ENCODE measurements around the gene SSH2. TPM values are rescaled to one million over a fixed set of nuclear protein-coding genes. Genes with fewer than 3 reads are reported as not detected.
"Not testable (repeated sequence)": the region's sequence is repeated elsewhere in the genome, so short reads cannot be mapped to it uniquely, and the experiment has no call there.

Gene SSH2
- total and polyA plus RNA-seq, 7 experiments from 2014 or later: 33.9 to 109 (median 76.2) TPM

GRCh38 chr17:29948448-29949215 is 18.6 kb upstream of the SSH2 start:
- peak; percentile 62 for ATAC-seq
- CTCF ChIA-PET: no interaction called here

GRCh38 chr17:29945281-29945680 is 15.3 kb upstream of the SSH2 start:
- ATAC-seq: no peak

More at GRCh38 chr17:29948448-29949215, 18.6 kb upstream of the SSH2 start:
- no peak overlapping the region for H3K27ac Mint-ChIP-seq
- H3K4me1 Mint-ChIP-seq: peaks cover 0 to 9% (median 8%) of the 10 kb centered on the region in 7 donors
- POLR2A ChIA-PET: no interaction called here
- H3K27me3 Mint-ChIP-seq: peaks cover 0 to 3% (median 0%) of the 10 kb centered on the region in 5 donors
- Histone ChIP-seq H3K27ac (ENCODE audit: low read depth, low read length) (no peak overlapping the region), H3K4me1 (ENCODE audit: control insufficient read depth in 2 of 2, insufficient read depth in 2 of 2, low read length in 2 of 2) (no peaks in the 10 kb centered on the region), H3K9me3 (ENCODE audit: control insufficient read depth in 2 of 3, low read length in 3 of 3) (no peaks in the 10 kb centered on the region), H3K4me3 (ENCODE audit: low read length) (no peak overlapping the region), H3K27me3 (ENCODE audit: control insufficient read depth in 2 of 2, insufficient read depth in 2 of 2, low read length in 2 of 2) (no peaks in the 10 kb centered on the region), H3K36me3 (ENCODE audit: control insufficient read depth in 2 of 3, insufficient read depth in 3 of 3, low read length in 3 of 3) (no peaks in the 10 kb centered on the region)
- intact Hi-C loops (cut with micrococcal nuclease): no loop called here
- DNase-seq: no peak
- peaks cover 0 to 12% (median 6%) of the 10 kb centered on the region in 11 donors for H3K9me3 Mint-ChIP-seq
- no peak overlapping the region for H3K4me3 Mint-ChIP-seq
- peaks cover 3 to 9% (median 4%) of the 10 kb centered on the region in 5 donors for H3K36me3 Mint-ChIP-seq

GRCh38 chr17:29941334-29941733 is 11.3 kb upstream of the SSH2 start, which contains the start of gene EFCAB5:
Gene EFCAB5 (plus strand): TSS chr17:29941634. CDS start chr17:29941797, 163 bp downstream.
- H3K4me1 ChIP-seq (ENCODE audit: control insufficient read depth in 2 of 2, insufficient read depth in 2 of 2, low read length in 2 of 2): no peaks in the 10 kb centered on the region
- no peak for ATAC-seq
- Mint-ChIP-seq H3K4me1 (peaks cover 0 to 8% (median 0%) of the 10 kb centered on the region in 7 donors), H3K36me3 (peaks cover 0 to 4% (median 0%) of the 10 kb centered on the region in 5 donors), H3K9me3 (no peaks in the 10 kb centered on the region), H3K27me3 (peaks cover 0 to 6% (median 0%) of the 10 kb centered on the region in 5 donors), H3K4me3 (no peak within 1 kb of the TSS), H3K27ac (no peak within 1 kb of the TSS)
- no peaks in the 10 kb centered on the region for H3K27me3 ChIP-seq (ENCODE audit: control insufficient read depth in 2 of 2, insufficient read depth in 2 of 2, low read length in 2 of 2)
- no peak within 1 kb of the TSS for H3K4me3 ChIP-seq (ENCODE audit: low read length)
- intact Hi-C loops (cut with micrococcal nuclease): no loop called here
- no peaks in the 10 kb centered on the region for H3K9me3 ChIP-seq (ENCODE audit: control insufficient read depth in 2 of 3, low read length in 3 of 3)
- CTCF ChIA-PET: interaction anchor here (1.6 kb wide), 1 partner anchor 10 kb away, joined by 9 read pairs; no protein-coding TSS in a partner anchor
- POLR2A ChIA-PET: interaction anchor here (1.4 kb wide), 1 partner anchor 10 kb away, joined by 5 read pairs; no protein-coding TSS in a partner anchor
- H3K36me3 ChIP-seq (ENCODE audit: control insufficient read depth in 2 of 3, insufficient read depth in 3 of 3, low read length in 3 of 3): no peaks in the 10 kb centered on the region
- no peak for DNase-seq
- no peak within 1 kb of the TSS for H3K27ac ChIP-seq (ENCODE audit: low read depth, low read length)

More at GRCh38 chr17:29945281-29945680, 15.3 kb upstream of the SSH2 start:
- Mint-ChIP-seq H3K27ac (no peak overlapping the region), H3K27me3 (peaks cover 0 to 6% (median 0%) of the 10 kb centered on the region in 5 donors), H3K9me3 (peaks cover 0 to 4% (median 0%) of the 10 kb centered on the region in 11 donors), H3K4me3 (no peak overlapping the region), H3K36me3 (peaks cover 0 to 6% (median 0%) of the 10 kb centered on the region in 5 donors), H3K4me1 (peaks cover 0 to 9% (median 8%) of the 10 kb centered on the region in 7 donors)
- intact Hi-C loops (cut with micrococcal nuclease): no loop called here
- Histone ChIP-seq H3K4me3 (ENCODE audit: low read length) (no peak overlapping the region), H3K36me3 (ENCODE audit: control insufficient read depth in 2 of 3, insufficient read depth in 3 of 3, low read length in 3 of 3) (no peaks in the 10 kb centered on the region), H3K27me3 (ENCODE audit: control insufficient read depth in 2 of 2, insufficient read depth in 2 of 2, low read length in 2 of 2) (no peaks in the 10 kb centered on the region), H3K9me3 (ENCODE audit: control insufficient read depth in 2 of 3, low read length in 3 of 3) (no peaks in the 10 kb centered on the region), H3K27ac (ENCODE audit: low read depth, low read length) (no peak overlapping the region), H3K4me1 (ENCODE audit: control insufficient read depth in 2 of 2, insufficient read depth in 2 of 2, low read length in 2 of 2) (no peaks in the 10 kb centered on the region)
- CTCF ChIA-PET: no interaction called here
- POLR2A ChIA-PET: no interaction called here
- DNase-seq: no peak

- Mint-ChIP-seq H3K27me3 (peaks cover 0 to 4% (median 0%) of the 10 kb centered on the region in 5 donors), H3K4me3 (no peak overlapping the region), H3K4me1 (peaks cover 0 to 12% (median 0%) of the 10 kb centered on the region in 7 donors), H3K27ac (no peak overlapping the region), H3K9me3 (peaks cover 0 to 3% (median 0%) of the 10 kb centered on the region in 11 donors), H3K36me3 (no peaks in the 10 kb centered on the region)
- H3K27ac ChIP-seq (ENCODE audit: low read depth, low read length): no peak overlapping the region
- no peak overlapping the region for H3K4me3 ChIP-seq (ENCODE audit: low read length)
- H3K9me3 ChIP-seq (ENCODE audit: control insufficient read depth in 2 of 3, low read length in 3 of 3): no peaks in the 10 kb centered on the region
- ChIA-PET POLR2A (no interaction called here), CTCF (no interaction called here)
- peaks cover 0 to 3% of the 10 kb centered on the region in 2 donors for H3K4me1 ChIP-seq (ENCODE audit: control insufficient read depth in 2 of 2, insufficient read depth in 2 of 2, low read length in 2 of 2)
- intact Hi-C loops (cut with micrococcal nuclease): no loop called here
- DNase-seq: no peak
- no peak for ATAC-seq
- H3K27me3 ChIP-seq (ENCODE audit: control insufficient read depth in 2 of 2, insufficient read depth in 2 of 2, low read length in 2 of 2): no peaks in the 10 kb centered on the region
- H3K36me3 ChIP-seq (ENCODE audit: control insufficient read depth in 2 of 3, insufficient read depth in 3 of 3, low read length in 3 of 3): no peaks in the 10 kb centered on the region
Observed at GRCh38 chr17:29936724-29937123, 6.7 kb upstream of the SSH2 start.

GRCh38 chr17:29935909-29936308 is 5.9 kb upstream of the SSH2 start:
- H3K27ac ChIP-seq (ENCODE audit: low read depth, low read length); H3K27me3 ChIP-seq (ENCODE audit: control insufficient read depth in 2 of 2, insufficient read depth in 2 of 2, low read length in 2 of 2); H3K4me3 Mint-ChIP-seq; POLR2A ChIA-PET; H3K36me3 ChIP-seq (ENCODE audit: control insufficient read depth in 2 of 3, insufficient read depth in 3 of 3, low read length in 3 of 3); H3K9me3 Mint-ChIP-seq; H3K27ac Mint-ChIP-seq; ATAC-seq; H3K4me1 ChIP-seq (ENCODE audit: control insufficient read depth in 2 of 2, insufficient read depth in 2 of 2, low read length in 2 of 2); H3K36me3 Mint-ChIP-seq; DNase-seq; intact Hi-C loops (cut with micrococcal nuclease); H3K9me3 ChIP-seq (ENCODE audit: control insufficient read depth in 2 of 3, low read length in 3 of 3); H3K27me3 Mint-ChIP-seq; H3K4me3 ChIP-seq (ENCODE audit: low read length): not testable (repeated sequence)
- CTCF ChIA-PET: interaction anchor here (0.6 kb wide), 1 partner anchor 1542 kb away, joined by 3 read pairs; no protein-coding TSS in a partner anchor
- H3K4me1 Mint-ChIP-seq: peaks cover 0 to 12% (median 0%) of the 10 kb centered on the region in 7 donors

- Histone ChIP-seq H3K4me1 (ENCODE audit: control insufficient read depth in 2 of 2, insufficient read depth in 2 of 2, low read length in 2 of 2) (peaks cover 12 to 15% of the 10 kb centered on the region in 2 donors), H3K36me3 (ENCODE audit: control insufficient read depth in 2 of 3, insufficient read depth in 3 of 3, low read length in 3 of 3) (peaks cover 0 to 12% (median 0%) of the 10 kb centered on the region in 3 experiments), H3K9me3 (ENCODE audit: control insufficient read depth in 2 of 3, low read length in 3 of 3) (no peaks in the 10 kb centered on the region), H3K4me3 (ENCODE audit: low read length) (no peak overlapping the region), H3K27me3 (ENCODE audit: control insufficient read depth in 2 of 2, insufficient read depth in 2 of 2, low read length in 2 of 2) (no peaks in the 10 kb centered on the region), H3K27ac (ENCODE audit: low read depth, low read length) (no peak overlapping the region)
- Mint-ChIP-seq H3K36me3 (peaks cover 0 to 1% (median 0%) of the 10 kb centered on the region in 5 donors), H3K4me1 (peaks cover 7 to 15% (median 11%) of the 10 kb centered on the region in 7 donors), H3K4me3 (no peak overlapping the region), H3K9me3 (peaks cover 0 to 3% (median 0%) of the 10 kb centered on the region in 11 donors), H3K27me3 (peaks cover 0 to 2% (median 0%) of the 10 kb centered on the region in 5 donors), H3K27ac (peak overlapping the region in 5 of 9 donors; percentile 4 to 70 (median 52))
- DNase-seq (no peak), ATAC-seq (no peak)
- ChIA-PET CTCF (interaction anchor here (1.2 to 5.5 kb wide), 2 partner anchors 65 to 125 kb away, joined by 3 to 196 read pairs; no protein-coding TSS in a partner anchor), POLR2A (no interaction called here)
- intact Hi-C loops (cut with micrococcal nuclease): loop anchor here (5.0 kb wide), 6 partner anchors 89 to 541 kb away; partner anchors contain the start of genes ABHD15 (in 1 of the 2), TAOK1 (in 1 of the 2) and TP53I13 (in 1 of the 2)
Observed at GRCh38 chr17:29933379-29933778, 3.4 kb upstream of the SSH2 start.
